ENCODE results near the gene ROMO1. TPM values are rescaled to one million over a fixed set of nuclear protein-coding genes. Genes with fewer than 3 reads are reported as not detected.
"Not testable (repeated sequence)": the region's sequence is repeated elsewhere in the genome, so short reads cannot be mapped to it uniquely, and the experiment has no call there.

The ROMO1 gene
- polyA plus RNA-seq, 2 donors = 335 to 517 TPM

GRCh38 chr20:35706591-35707529 lies 7.7 kb downstream of the ROMO1 start:
- WGBS, 2 donors = 91% methylated on average over 16 to 17 of the region's 17 CpGs
- not testable (repeated sequence) for H3K36me3 ChIP-seq (ENCODE audit: control insufficient read depth in 2 of 2, insufficient read depth in 2 of 2, low read length in 1 of 2); H3K4me3 ChIP-seq (ENCODE audit: low read depth in 1 of 2, low read length in 2 of 2); H3K9me3 ChIP-seq (ENCODE audit: control insufficient read depth in 2 of 2, insufficient read depth in 1 of 2, low read depth in 1 of 2, low read length in 1 of 2); H3K27ac ChIP-seq (ENCODE audit: low read depth in 2 of 2, low read length in 1 of 2); H3K4me1 ChIP-seq (ENCODE audit: control insufficient read depth in 2 of 2, insufficient read depth in 2 of 2, low read length in 1 of 2); H3K27me3 ChIP-seq (ENCODE audit: control insufficient read depth in 1 of 2, insufficient read depth in 2 of 2, low read length in 2 of 2)

- Histone ChIP-seq H3K36me3 (ENCODE audit: control insufficient read depth in 2 of 2, insufficient read depth in 2 of 2, low read length in 1 of 2) (peaks cover 5 to 13% of the 10 kb centered on the region in 2 donors), H3K9me3 (ENCODE audit: control insufficient read depth in 2 of 2, insufficient read depth in 1 of 2, low read depth in 1 of 2, low read length in 1 of 2) (no peaks in the 10 kb centered on the region), H3K4me3 (ENCODE audit: low read depth in 1 of 2, low read length in 2 of 2) (no peak overlapping the region), H3K27ac (ENCODE audit: low read depth in 2 of 2, low read length in 1 of 2) (no peak overlapping the region), H3K27me3 (ENCODE audit: control insufficient read depth in 1 of 2, insufficient read depth in 2 of 2, low read length in 2 of 2) (no peaks in the 10 kb centered on the region), H3K4me1 (ENCODE audit: control insufficient read depth in 2 of 2, insufficient read depth in 2 of 2, low read length in 1 of 2) (no peaks in the 10 kb centered on the region)
- WGBS, 2 donors = 30 to 58% methylated on average over 1 of the region's 1 CpG
Observed at GRCh38 chr20:35708502-35708901, 9.3 kb downstream of the ROMO1 start.

GRCh38 chr20:35709259-35709658 lies 10.1 kb downstream of the ROMO1 start:
- no peaks in the 10 kb centered on the region for H3K27me3 ChIP-seq (ENCODE audit: control insufficient read depth in 1 of 2, insufficient read depth in 2 of 2, low read length in 2 of 2)
- no peaks in the 10 kb centered on the region for H3K4me1 ChIP-seq (ENCODE audit: control insufficient read depth in 2 of 2, insufficient read depth in 2 of 2, low read length in 1 of 2)
- H3K36me3 ChIP-seq (ENCODE audit: control insufficient read depth in 2 of 2, insufficient read depth in 2 of 2, low read length in 1 of 2) = peaks cover 7 to 17% of the 10 kb centered on the region in 2 donors
- 82 to 83% methylated on average over 1 of the region's 1 CpG for whole genome bisulfite sequencing, 2 donors
- no peak overlapping the region for H3K4me3 ChIP-seq (ENCODE audit: low read depth in 1 of 2, low read length in 2 of 2)
- no peak overlapping the region for H3K27ac ChIP-seq (ENCODE audit: low read depth in 2 of 2, low read length in 1 of 2)
- no peaks in the 10 kb centered on the region for H3K9me3 ChIP-seq (ENCODE audit: control insufficient read depth in 2 of 2, insufficient read depth in 1 of 2, low read depth in 1 of 2, low read length in 1 of 2)

- Histone ChIP-seq H3K36me3 (ENCODE audit: control insufficient read depth in 2 of 2, insufficient read depth in 2 of 2, low read length in 1 of 2) (peaks cover 10 to 17% of the 10 kb centered on the region in 2 donors), H3K9me3 (ENCODE audit: control insufficient read depth in 2 of 2, insufficient read depth in 1 of 2, low read depth in 1 of 2, low read length in 1 of 2) (no peaks in the 10 kb centered on the region), H3K27me3 (ENCODE audit: control insufficient read depth in 1 of 2, insufficient read depth in 2 of 2, low read length in 2 of 2) (no peaks in the 10 kb centered on the region), H3K4me1 (ENCODE audit: control insufficient read depth in 2 of 2, insufficient read depth in 2 of 2, low read length in 1 of 2) (no peaks in the 10 kb centered on the region), H3K27ac (ENCODE audit: low read depth in 2 of 2, low read length in 1 of 2) (no peak overlapping the region), H3K4me3 (ENCODE audit: low read depth in 1 of 2, low read length in 2 of 2) (no peak overlapping the region)
Observed at GRCh38 chr20:35710039-35710438, 10.8 kb downstream of the ROMO1 start.

GRCh38 chr20:35710884-35711587 lies 11.8 kb downstream of the ROMO1 start:
- no peak overlapping the region for H3K4me3 ChIP-seq (ENCODE audit: low read depth in 1 of 2, low read length in 2 of 2)
- H3K9me3 ChIP-seq (ENCODE audit: control insufficient read depth in 2 of 2, insufficient read depth in 1 of 2, low read depth in 1 of 2, low read length in 1 of 2) = no peaks in the 10 kb centered on the region
- H3K36me3 ChIP-seq (ENCODE audit: control insufficient read depth in 2 of 2, insufficient read depth in 2 of 2, low read length in 1 of 2) = peaks cover 18 to 20% of the 10 kb centered on the region in 2 donors
- H3K27ac ChIP-seq (ENCODE audit: low read depth in 2 of 2, low read length in 1 of 2) = no peak overlapping the region
- WGBS, 2 donors = 48 to 51% methylated on average over 6 of the region's 6 CpGs
- H3K4me1 ChIP-seq (ENCODE audit: control insufficient read depth in 2 of 2, insufficient read depth in 2 of 2, low read length in 1 of 2) = no peaks in the 10 kb centered on the region
- H3K27me3 ChIP-seq (ENCODE audit: control insufficient read depth in 1 of 2, insufficient read depth in 2 of 2, low read length in 2 of 2) = no peaks in the 10 kb centered on the region

GRCh38 chr20:35711588-35712209 lies 12.5 kb downstream of the ROMO1 start:
- H3K9me3 ChIP-seq (ENCODE audit: control insufficient read depth in 2 of 2, insufficient read depth in 1 of 2, low read depth in 1 of 2, low read length in 1 of 2) = no peaks in the 10 kb centered on the region
- 70 to 73% methylated on average over 6 of the region's 6 CpGs for WGBS, 2 donors
- H3K27ac ChIP-seq (ENCODE audit: low read depth in 2 of 2, low read length in 1 of 2) = no peak overlapping the region
- H3K27me3 ChIP-seq (ENCODE audit: control insufficient read depth in 1 of 2, insufficient read depth in 2 of 2, low read length in 2 of 2) = no peaks in the 10 kb centered on the region
- H3K4me3 ChIP-seq (ENCODE audit: low read depth in 1 of 2, low read length in 2 of 2) = no peak overlapping the region
- no peaks in the 10 kb centered on the region for H3K4me1 ChIP-seq (ENCODE audit: control insufficient read depth in 2 of 2, insufficient read depth in 2 of 2, low read length in 1 of 2)
- peaks cover 19 to 22% of the 10 kb centered on the region in 2 donors for H3K36me3 ChIP-seq (ENCODE audit: control insufficient read depth in 2 of 2, insufficient read depth in 2 of 2, low read length in 1 of 2)

GRCh38 chr20:35713120-35713519 lies 13.9 kb downstream of the ROMO1 start:
- not testable (repeated sequence) for H3K9me3 ChIP-seq (ENCODE audit: control insufficient read depth in 2 of 2, insufficient read depth in 1 of 2, low read depth in 1 of 2, low read length in 1 of 2); H3K4me3 ChIP-seq (ENCODE audit: low read depth in 1 of 2, low read length in 2 of 2); H3K27ac ChIP-seq (ENCODE audit: low read depth in 2 of 2, low read length in 1 of 2); H3K4me1 ChIP-seq (ENCODE audit: control insufficient read depth in 2 of 2, insufficient read depth in 2 of 2, low read length in 1 of 2); H3K27me3 ChIP-seq (ENCODE audit: control insufficient read depth in 1 of 2, insufficient read depth in 2 of 2, low read length in 2 of 2)
- peaks cover 24% of the 10 kb centered on the region in 2 donors for H3K36me3 ChIP-seq (ENCODE audit: control insufficient read depth in 2 of 2, insufficient read depth in 2 of 2, low read length in 1 of 2)
- WGBS, 2 donors = 87% methylated on average over 9 of the region's 9 CpGs

- 72 to 76% methylated on average over 4 of the region's 4 CpGs for WGBS, 2 donors
- Histone ChIP-seq H3K4me3 (ENCODE audit: low read depth in 1 of 2, low read length in 2 of 2) (no peak overlapping the region), H3K4me1 (ENCODE audit: control insufficient read depth in 2 of 2, insufficient read depth in 2 of 2, low read length in 1 of 2) (no peaks in the 10 kb centered on the region), H3K27ac (ENCODE audit: low read depth in 2 of 2, low read length in 1 of 2) (no peak overlapping the region), H3K36me3 (ENCODE audit: control insufficient read depth in 2 of 2, insufficient read depth in 2 of 2, low read length in 1 of 2) (peaks cover 24 to 30% of the 10 kb centered on the region in 2 donors), H3K27me3 (ENCODE audit: control insufficient read depth in 1 of 2, insufficient read depth in 2 of 2, low read length in 2 of 2) (no peaks in the 10 kb centered on the region), H3K9me3 (ENCODE audit: control insufficient read depth in 2 of 2, insufficient read depth in 1 of 2, low read depth in 1 of 2, low read length in 1 of 2) (no peaks in the 10 kb centered on the region)
Observed at GRCh38 chr20:35714127-35714526, 14.9 kb downstream of the ROMO1 start.

- 95 to 100% methylated on average over 2 of the region's 2 CpGs for WGBS, 2 donors
- Histone ChIP-seq H3K4me3 (ENCODE audit: low read depth in 1 of 2, low read length in 2 of 2) (no peak overlapping the region), H3K27ac (ENCODE audit: low read depth in 2 of 2, low read length in 1 of 2) (no peak overlapping the region), H3K4me1 (ENCODE audit: control insufficient read depth in 2 of 2, insufficient read depth in 2 of 2, low read length in 1 of 2) (no peaks in the 10 kb centered on the region), H3K9me3 (ENCODE audit: control insufficient read depth in 2 of 2, insufficient read depth in 1 of 2, low read depth in 1 of 2, low read length in 1 of 2) (no peaks in the 10 kb centered on the region), H3K27me3 (ENCODE audit: control insufficient read depth in 1 of 2, insufficient read depth in 2 of 2, low read length in 2 of 2) (no peaks in the 10 kb centered on the region), H3K36me3 (ENCODE audit: control insufficient read depth in 2 of 2, insufficient read depth in 2 of 2, low read length in 1 of 2) (peaks cover 23 to 40% of the 10 kb centered on the region in 2 donors)
Observed at GRCh38 chr20:35715652-35716051, 16.4 kb downstream of the ROMO1 start.
